Right lobe of liver (tissue), 4 donors: ENCODE data around the gene GPC6.

Source experiments
- POLR2A ChIP-seq: fragments of 450-650 bp; IDR thresholded peaks from one replicate; pipeline ENCODE4 v1.6.1; 2017; ENCODE audit warnings: antibody characterized with exemption, mild to moderate bottlenecking
- TF ChIP-seq, protein P1 (sequence below), 4 donors: fragments of 200-600 bp in 3 of 4; fragments of 450-650 bp in 1 of 4; IDR thresholded peaks; one replicate each; pipeline versions ENCODE4 v1.5.1 to v1.8.0; 2016 to 2022; ENCODE audit warnings: antibody characterized with exemption in 4 of 4, mild to moderate bottlenecking in 2 of 4
- donor health status: DM: no; HTN: no; CAD: no.
- donor health status: DM: no; HTN: no; CAD: no.
- donor health status: DM: no; HTN: yes; CAD: no.

DNA sequence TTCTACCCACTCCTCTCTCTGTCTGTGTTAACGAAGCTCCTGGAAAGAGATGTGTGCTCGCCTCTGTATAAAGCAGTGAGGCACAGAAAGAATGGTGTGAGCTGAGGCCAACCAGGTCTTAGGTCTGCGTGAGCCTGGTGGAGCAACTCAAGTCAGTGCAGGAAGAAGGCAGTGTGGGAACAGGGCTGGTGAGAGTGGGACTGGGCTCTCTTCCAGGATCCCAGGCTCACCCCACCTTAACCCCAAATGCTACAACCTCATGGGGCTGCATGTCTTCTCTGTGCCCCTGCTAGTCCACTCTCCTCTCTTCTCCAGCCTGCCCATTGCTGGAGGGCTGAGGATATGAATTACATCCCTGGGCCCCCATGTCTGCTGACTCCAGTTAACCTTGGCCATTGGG, 1125.5 kb downstream of the GPC6 start:
- TF ChIP-seq, protein P1, sequence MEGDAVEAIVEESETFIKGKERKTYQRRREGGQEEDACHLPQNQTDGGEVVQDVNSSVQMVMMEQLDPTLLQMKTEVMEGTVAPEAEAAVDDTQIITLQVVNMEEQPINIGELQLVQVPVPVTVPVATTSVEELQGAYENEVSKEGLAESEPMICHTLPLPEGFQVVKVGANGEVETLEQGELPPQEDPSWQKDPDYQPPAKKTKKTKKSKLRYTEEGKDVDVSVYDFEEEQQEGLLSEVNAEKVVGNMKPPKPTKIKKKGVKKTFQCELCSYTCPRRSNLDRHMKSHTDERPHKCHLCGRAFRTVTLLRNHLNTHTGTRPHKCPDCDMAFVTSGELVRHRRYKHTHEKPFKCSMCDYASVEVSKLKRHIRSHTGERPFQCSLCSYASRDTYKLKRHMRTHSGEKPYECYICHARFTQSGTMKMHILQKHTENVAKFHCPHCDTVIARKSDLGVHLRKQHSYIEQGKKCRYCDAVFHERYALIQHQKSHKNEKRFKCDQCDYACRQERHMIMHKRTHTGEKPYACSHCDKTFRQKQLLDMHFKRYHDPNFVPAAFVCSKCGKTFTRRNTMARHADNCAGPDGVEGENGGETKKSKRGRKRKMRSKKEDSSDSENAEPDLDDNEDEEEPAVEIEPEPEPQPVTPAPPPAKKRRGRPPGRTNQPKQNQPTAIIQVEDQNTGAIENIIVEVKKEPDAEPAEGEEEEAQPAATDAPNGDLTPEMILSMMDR (IDR thresholded peaks at IDR 0.05): no peak
- no peak for TF ChIP-seq POLR2A
